ENCODE data around the gene PRDM16.

The PRDM16 gene

GRCh38 chr1:3340548-3341235, 271.7 kb downstream of the PRDM16 start:
- TF ChIP-seq CREB5 (CRISPR knock-in tag; IDR thresholded peaks at IDR 0.05; ENCODE audit: low read depth) (no peak), CSDC2 (CRISPR knock-in tag; IDR thresholded peaks at IDR 0.05) (no peak), GLIS3 (CRISPR knock-in tag; IDR thresholded peaks at IDR 0.05) (no peak), SNAI2 (CRISPR knock-in tag; IDR thresholded peaks at IDR 0.05) (no peak), ESRRG (CRISPR knock-in tag; IDR thresholded peaks at IDR 0.05) (no peak), ZNF565 (CRISPR knock-in tag; conservative IDR thresholded peaks at IDR 0.05; ENCODE audit: low read depth) (no peak), ZFP3 (CRISPR knock-in tag; IDR thresholded peaks at IDR 0.05) (no peak), ZNF8 (CRISPR knock-in tag; IDR thresholded peaks at IDR 0.05) (no peak), TSHZ2 (CRISPR knock-in tag; IDR thresholded peaks at IDR 0.05) (no peak), TCF4 (CRISPR knock-in tag; IDR thresholded peaks at IDR 0.05; ENCODE audit: borderline replicate concordance) (no peak), ISL1 (CRISPR knock-in tag; IDR thresholded peaks at IDR 0.05) (no peak), PPARA (CRISPR knock-in tag; IDR thresholded peaks at IDR 0.05; ENCODE audit: borderline replicate concordance) (no peak), ZFP30 (CRISPR knock-in tag; IDR thresholded peaks at IDR 0.05) (no peak)
- no peak for ATAC-seq

GRCh38 chr1:3341236-3341994, 272.4 kb downstream of the PRDM16 start:
- TF ChIP-seq ZFP3 (CRISPR knock-in tag; IDR thresholded peaks at IDR 0.05) (no peak), CSDC2 (CRISPR knock-in tag; IDR thresholded peaks at IDR 0.05) (no peak), CREB5 (CRISPR knock-in tag; IDR thresholded peaks at IDR 0.05; ENCODE audit: low read depth) (no peak), TOX (CRISPR knock-in tag; IDR thresholded peaks at IDR 0.05; ENCODE audit: borderline replicate concordance) (no peak), RARB (CRISPR knock-in tag; IDR thresholded peaks at IDR 0.05) (no peak), SNAI2 (CRISPR knock-in tag; IDR thresholded peaks at IDR 0.05) (no peak), CSRNP3 (CRISPR knock-in tag; IDR thresholded peaks at IDR 0.05) (no peak), ZNF8 (CRISPR knock-in tag; IDR thresholded peaks at IDR 0.05) (no peak), PATZ1 (CRISPR knock-in tag; IDR thresholded peaks at IDR 0.05; ENCODE audit: borderline replicate concordance) (no peak), OSR1 (CRISPR knock-in tag; IDR thresholded peaks at IDR 0.05) (no peak), GLIS3 (CRISPR knock-in tag; IDR thresholded peaks at IDR 0.05) (no peak), TSHZ2 (CRISPR knock-in tag; IDR thresholded peaks at IDR 0.05) (no peak), ZNF70 (CRISPR knock-in tag; IDR thresholded peaks at IDR 0.05) (no peak), ZC3H10 (CRISPR knock-in tag; IDR thresholded peaks at IDR 0.05) (no peak), POU6F1 (CRISPR knock-in tag; IDR thresholded peaks at IDR 0.05; ENCODE audit: borderline replicate concordance, low read depth) (no peak), ESRRG (CRISPR knock-in tag; IDR thresholded peaks at IDR 0.05) (no peak), PPARA (CRISPR knock-in tag; IDR thresholded peaks at IDR 0.05; ENCODE audit: borderline replicate concordance) (no peak), ZNF565 (CRISPR knock-in tag; conservative IDR thresholded peaks at IDR 0.05; ENCODE audit: low read depth) (no peak)
- no peak for ATAC-seq
